Measurements from ENCODE around the gene ZFAND3.

DNA sequence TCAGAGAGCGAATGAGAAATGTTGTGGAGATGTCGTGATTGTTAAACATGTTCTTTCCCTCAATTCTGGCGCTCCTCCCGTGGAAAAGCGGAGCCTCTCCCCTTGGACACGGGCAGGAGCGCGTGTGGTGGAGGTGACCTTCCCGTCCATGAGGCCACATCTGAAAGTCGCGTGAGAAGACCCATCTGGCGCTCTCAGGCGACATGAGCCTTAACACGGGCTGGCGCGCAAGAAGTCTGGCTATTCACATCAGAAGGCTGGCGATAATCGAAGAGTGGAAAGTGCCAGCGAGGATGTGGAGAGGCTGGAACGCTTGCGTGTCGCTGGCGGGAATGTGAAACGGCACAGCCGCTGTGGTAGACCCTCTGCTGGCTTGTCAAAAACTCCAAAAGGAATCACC, 341.3 kb downstream of the ZFAND3 start:
- TF ChIP-seq, protein P1, sequence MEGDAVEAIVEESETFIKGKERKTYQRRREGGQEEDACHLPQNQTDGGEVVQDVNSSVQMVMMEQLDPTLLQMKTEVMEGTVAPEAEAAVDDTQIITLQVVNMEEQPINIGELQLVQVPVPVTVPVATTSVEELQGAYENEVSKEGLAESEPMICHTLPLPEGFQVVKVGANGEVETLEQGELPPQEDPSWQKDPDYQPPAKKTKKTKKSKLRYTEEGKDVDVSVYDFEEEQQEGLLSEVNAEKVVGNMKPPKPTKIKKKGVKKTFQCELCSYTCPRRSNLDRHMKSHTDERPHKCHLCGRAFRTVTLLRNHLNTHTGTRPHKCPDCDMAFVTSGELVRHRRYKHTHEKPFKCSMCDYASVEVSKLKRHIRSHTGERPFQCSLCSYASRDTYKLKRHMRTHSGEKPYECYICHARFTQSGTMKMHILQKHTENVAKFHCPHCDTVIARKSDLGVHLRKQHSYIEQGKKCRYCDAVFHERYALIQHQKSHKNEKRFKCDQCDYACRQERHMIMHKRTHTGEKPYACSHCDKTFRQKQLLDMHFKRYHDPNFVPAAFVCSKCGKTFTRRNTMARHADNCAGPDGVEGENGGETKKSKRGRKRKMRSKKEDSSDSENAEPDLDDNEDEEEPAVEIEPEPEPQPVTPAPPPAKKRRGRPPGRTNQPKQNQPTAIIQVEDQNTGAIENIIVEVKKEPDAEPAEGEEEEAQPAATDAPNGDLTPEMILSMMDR (conservative IDR thresholded peaks at IDR 0.05; ENCODE audit: low read depth, low read length): no peak
- TF ChIP-seq EZH2 (IDR thresholded peaks at IDR 0.05; ENCODE audit: low read length, unreplicated experiment): no peak

All from PC-3 (cell line).